Activated CD8-positive, alpha-beta memory T cell treated with anti-CD3 and anti-CD28 coated beads, Interleukin-2, amount 50 U/mL, for 1 hour (primary cell): ENCODE data around the gene ZNF780B.
"Not testable (repeated sequence)": the region's sequence is repeated elsewhere in the genome, so short reads cannot be mapped to it uniquely, and the experiment has no call there.

Source experiments
- DNase-seq: peaks from one replicate; pipeline ENCODE4 v3.0.0-alpha.2; 2020; ENCODE audit errors: extremely low read depth

ZNF780B gene

DNA sequence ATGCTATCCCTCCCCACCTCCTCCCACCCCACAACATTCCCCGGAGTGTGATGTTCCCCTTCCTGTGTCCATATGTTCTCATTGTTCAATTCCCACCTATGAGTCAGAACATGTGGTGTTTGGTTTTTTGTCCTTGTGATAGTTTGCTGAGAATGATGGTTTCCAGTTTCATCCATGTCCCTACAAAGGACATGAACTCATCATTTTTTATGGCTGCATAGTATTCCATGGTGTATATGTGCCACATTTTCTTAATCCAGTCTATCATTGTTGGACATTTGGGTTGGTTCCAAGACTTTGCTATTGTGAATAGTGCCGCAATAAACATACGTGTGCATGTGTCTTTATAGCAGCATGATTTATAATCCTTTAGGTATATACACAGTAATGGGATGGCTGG lies 18.0 kb downstream of the ZNF780B start:
- not testable (repeated sequence) for DNase-seq

GRCh38 chr19:40035996-40036395 lies 20.0 kb downstream of the ZNF780B start:
- DNase-seq = no peak

GRCh38 chr19:40033989-40034560 lies 22.0 kb downstream of the ZNF780B start:
- no peak for DNase-seq

GRCh38 chr19:40026597-40026970 lies 29.4 kb downstream of the ZNF780B start:
- no peak for DNase-seq

DNA sequence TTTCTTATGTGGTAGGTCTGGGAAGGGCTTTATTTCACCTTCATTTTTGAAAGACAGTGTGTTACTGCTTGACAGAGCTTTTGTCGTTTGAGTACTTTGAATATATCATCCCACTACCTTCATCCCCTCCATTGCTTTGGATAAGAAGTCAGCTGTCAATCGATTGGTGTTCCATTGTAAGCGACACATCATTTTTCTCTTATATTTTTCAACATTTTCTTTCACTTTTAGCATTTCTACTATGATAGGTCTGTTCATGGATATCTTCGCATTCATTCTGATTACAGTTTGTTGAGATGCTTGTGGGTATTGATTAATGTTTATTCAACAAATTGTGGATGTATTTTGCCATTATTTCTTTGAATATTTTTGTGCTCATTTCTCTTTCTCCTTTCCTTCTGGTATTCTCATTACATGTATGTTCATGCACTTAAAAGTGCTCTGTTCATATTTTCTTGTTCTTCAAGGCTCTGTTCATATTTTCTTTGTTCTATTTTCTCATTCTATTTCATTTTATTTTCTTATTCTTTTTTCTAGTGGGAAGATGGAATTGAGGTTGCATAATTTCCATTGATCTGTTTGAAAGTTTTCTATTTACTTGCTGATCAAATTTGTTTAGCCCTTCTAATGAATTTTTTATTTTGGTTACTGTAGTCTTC lies 30.0 kb downstream of the ZNF780B start:
- no peak for DNase-seq

GRCh38 chr19:40023969-40024368 lies 32.1 kb downstream of the ZNF780B start:
- DNase-seq = no peak

DNA sequence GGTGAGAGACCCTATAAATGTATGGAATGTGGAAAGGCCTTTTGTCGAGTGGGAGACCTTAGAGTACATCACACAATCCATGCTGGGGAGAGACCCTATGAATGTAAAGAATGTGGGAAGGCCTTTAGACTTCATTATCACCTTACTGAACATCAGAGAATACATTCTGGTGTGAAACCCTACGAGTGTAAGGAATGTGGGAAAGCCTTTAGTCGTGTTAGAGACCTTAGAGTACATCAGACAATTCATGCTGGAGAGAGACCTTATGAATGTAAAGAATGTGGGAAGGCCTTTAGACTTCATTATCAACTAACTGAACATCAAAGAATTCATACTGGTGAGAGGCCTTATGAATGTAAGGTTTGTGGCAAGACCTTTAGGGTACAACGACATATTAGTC lies 42.0 kb downstream of the ZNF780B start:
- no peak for DNase-seq

- DNase-seq = no peak
These were observed 46.4 kb downstream of the ZNF780B start for GRCh38 chr19:40009674-40010073.

DNA sequence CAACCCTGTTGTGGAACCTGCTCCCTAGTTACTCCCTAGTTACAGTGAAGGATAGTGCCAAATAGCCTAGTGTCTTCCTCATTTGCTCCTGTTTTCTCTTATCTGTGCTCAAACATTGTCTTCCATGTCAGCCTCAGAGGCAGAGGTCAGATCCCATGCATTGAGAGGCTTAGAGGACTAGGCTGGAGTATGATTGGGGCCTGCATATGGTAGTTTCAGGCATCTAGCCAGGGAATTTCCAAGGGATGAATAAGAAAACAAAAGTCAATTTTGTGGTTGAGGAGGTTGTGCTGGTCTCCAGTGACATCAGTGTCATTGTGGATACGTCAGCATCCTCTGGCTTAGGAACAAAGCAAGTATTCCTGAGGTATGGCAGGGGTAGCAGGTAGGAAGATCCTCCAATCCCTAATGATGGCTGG lies 49.7 kb downstream of the ZNF780B start:
- DNase-seq = no peak

GRCh38 chr19:40005691-40006272 lies 50.2 kb downstream of the ZNF780B start:
- DNase-seq = no peak

DNA sequence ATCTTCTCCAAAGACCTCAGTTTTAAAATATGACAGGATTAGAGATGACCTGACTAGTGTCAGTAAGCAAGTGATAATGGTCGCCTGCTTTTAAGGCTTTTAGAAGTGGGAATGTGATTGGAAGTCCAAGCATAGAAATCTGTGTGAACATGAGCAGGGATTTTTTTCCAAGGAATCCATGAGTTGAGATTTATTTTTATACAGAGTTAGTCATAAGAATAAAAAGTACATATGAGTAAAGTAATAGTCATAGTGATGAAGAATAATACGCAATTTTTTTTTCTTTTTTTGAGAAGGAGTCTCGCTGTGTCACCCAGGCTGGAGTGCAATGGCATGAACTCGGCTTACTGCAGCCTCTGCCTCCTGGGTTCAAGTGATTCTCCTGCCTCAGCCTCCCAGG lies 57.5 kb downstream of the ZNF780B start:
- DNase-seq = no peak

GRCh38 chr19:39997638-39998216 lies 58.3 kb downstream of the ZNF780B start:
- DNase-seq = no peak

GRCh38 chr19:39996811-39997637 lies 59.0 kb downstream of the ZNF780B start, which contains the start of gene ZNF546:
TSS of gene ZNF546 (plus strand) at chr19:39997060. CDS start at chr19:39998327, 1,267 bp downstream.
- DNase-seq = peak; percentile 62

DNA sequence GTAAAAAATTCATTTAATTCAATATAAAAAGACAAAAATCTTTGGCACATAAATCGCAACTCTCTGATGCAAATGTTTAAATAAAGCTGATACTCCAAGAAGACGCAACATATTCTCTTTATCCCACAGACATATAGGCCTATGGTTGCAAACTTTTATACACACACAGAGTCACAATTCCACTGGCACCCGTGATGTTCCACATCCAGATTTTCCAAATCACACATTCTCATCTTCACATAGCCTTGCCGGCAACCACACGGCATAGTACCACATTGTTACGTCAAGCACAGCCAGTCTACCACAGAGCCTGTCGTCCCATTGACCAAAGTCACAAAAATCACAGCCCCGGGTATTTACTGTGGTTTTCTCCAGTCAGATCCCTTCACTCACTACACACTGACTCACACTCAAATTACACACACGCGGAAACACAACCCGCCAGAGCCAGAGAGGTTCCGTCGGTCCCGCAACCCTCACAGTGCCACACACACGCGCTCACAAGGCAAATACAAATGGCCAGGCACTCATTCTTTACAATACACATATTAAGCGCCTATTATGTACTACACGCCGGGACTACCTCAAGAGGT lies 59.7 kb downstream of the ZNF780B start:
- peak; percentile 32 for DNase-seq

GRCh38 chr19:39995794-39996193 lies 60.2 kb downstream of the ZNF780B start:
- DNase-seq = no peak

DNA sequence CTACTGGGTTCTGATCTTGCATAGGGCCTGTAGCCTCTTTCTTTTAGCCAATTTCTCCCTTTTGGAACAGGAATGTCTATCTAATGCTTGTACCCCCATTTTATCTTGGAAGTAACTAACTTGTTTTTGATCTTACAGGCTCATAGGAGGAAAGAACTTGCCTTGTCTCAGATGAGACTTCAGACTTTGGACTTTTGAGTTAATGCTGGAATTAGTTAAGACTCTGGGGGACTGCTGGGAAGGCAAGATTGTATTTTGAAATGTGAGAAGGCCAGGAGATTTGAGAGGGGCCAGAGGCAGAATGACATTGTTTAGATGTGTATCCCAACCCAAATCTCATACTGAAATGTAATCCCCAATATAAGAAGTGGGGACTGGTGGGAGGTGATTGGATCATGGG lies 61.7 kb downstream of the ZNF780B start:
- DNase-seq = no peak

- DNase-seq = no peak
These were observed 62.4 kb downstream of the ZNF780B start for GRCh38 chr19:39993605-39994004.

GRCh38 chr19:39987596-39987995 lies 68.4 kb downstream of the ZNF780B start:
- DNase-seq = no peak

GRCh38 chr19:39987167-39987566 lies 68.9 kb downstream of the ZNF780B start:
- DNase-seq = no peak

DNA sequence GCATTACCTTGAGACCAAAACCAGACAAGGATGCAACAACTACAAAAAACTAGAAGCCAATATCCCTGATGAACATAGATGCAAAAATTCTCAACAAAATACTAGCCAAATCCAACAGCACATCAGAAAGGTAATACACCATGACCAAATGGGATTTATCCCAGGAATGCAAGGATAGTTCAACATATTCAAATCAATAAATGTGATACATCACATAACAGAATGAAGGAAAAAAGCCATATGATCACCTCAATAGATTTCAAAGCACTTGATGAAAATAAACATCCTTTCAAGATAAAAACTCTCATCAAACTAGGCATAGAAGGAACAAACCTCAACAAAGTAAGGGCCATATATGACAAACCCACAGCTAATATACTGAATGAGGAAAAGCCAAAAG lies 69.4 kb downstream of the ZNF780B start:
- DNase-seq = no peak

DNA sequence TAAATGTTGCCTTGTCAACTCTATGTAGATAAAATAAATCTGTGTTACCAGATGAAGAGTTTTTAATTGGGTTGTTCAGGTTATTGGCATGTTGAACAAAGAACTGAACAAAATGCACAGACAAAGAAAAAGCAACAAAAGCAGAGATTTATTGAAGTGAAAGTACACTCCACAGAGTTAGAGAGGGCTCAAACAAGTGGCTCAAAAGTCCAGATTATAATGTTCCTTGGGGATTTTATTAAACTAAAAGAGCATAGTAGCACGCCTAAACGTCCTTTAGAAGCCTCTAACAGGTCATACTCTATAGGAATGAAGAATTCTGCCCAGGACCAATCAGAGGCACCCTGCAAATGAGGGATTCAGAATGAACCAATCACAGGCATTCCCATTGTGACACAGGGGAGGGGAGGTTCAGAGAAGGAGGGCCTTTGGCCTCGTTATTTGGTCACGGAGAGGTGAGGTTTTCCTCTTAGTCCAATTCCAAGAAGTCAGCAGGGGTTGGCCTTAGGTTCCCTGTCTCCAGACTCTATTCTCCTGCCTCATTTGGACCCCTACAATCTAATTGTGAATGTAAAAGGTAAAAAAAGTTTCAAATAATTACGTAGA lies 72.2 kb downstream of the ZNF780B start:
- DNase-seq = no peak
